ENCODE results near the gene RBM18. TPM values are rescaled to one million over a fixed set of nuclear protein-coding genes. Genes with fewer than 3 reads are reported as not detected.

Gene RBM18
- total RNA-seq, 1 donor from 2014 or later, result 63.8 TPM

GRCh38 chr9:122302237-122303093 is 37.8 kb upstream of the RBM18 start:
- H3K27ac ChIP-seq, result no peak overlapping the region
- H3K27me3 ChIP-seq, result no peaks in the 10 kb centered on the region
- no peak for DNase-seq (ENCODE audit: low spot score in 2 of 2)
- intact Hi-C loops (cut with DNase I), result no loop called here
- H3K4me3 ChIP-seq, result no peak overlapping the region
- no peaks in the 10 kb centered on the region for H3K9me3 ChIP-seq
- peaks cover 4 to 19% of the 10 kb centered on the region in 2 donors for H3K36me3 ChIP-seq
- TF ChIP-seq CTCF (IDR thresholded peaks at IDR 0.05), result no peak
- no peaks in the 10 kb centered on the region for H3K4me1 ChIP-seq

DNA sequence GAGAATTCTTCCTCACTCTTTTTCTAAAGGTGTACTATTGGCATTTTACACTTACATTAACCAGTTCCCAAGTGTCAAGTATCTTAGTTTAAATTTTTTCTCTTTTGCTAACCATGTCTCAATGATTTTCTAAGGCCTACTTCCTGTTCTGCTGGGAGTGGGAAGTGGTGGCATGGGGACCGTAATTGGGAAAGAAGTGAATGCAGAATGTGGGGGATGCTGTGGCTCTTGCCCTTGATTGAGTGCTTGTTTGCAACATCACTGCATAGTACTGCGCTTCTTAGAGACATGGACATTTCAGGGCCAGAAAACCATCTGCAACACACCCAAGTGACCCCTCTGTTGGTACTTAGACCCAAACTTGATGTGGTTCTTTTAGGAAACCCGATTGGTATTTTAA is 32.9 kb upstream of the RBM18 start:
- Histone ChIP-seq H3K4me3 (no peak overlapping the region), H3K36me3 (peaks cover 4 to 50% of the 10 kb centered on the region in 2 donors), H3K9me3 (no peaks in the 10 kb centered on the region), H3K27ac (no peak overlapping the region), H3K4me1 (no peaks in the 10 kb centered on the region), H3K27me3 (no peaks in the 10 kb centered on the region)
- intact Hi-C loops (cut with DNase I), result no loop called here
- DNase-seq (ENCODE audit: low spot score in 2 of 2), result no peak
- TF ChIP-seq CTCF (IDR thresholded peaks at IDR 0.05), result no peak

- no peaks in the 10 kb centered on the region for H3K27me3 ChIP-seq
- DNase-seq (ENCODE audit: low spot score in 2 of 2), result no peak
- intact Hi-C loops (cut with DNase I), result no loop called here
- peaks cover 10 to 54% of the 10 kb centered on the region in 2 donors for H3K36me3 ChIP-seq
- H3K27ac ChIP-seq, result no peak overlapping the region
- H3K4me3 ChIP-seq, result no peak overlapping the region
- no peak for TF ChIP-seq CTCF (IDR thresholded peaks at IDR 0.05)
- H3K9me3 ChIP-seq, result no peaks in the 10 kb centered on the region
- no peaks in the 10 kb centered on the region for H3K4me1 ChIP-seq
Measured at GRCh38 chr9:122294531-122294930, 29.9 kb upstream of the RBM18 start.

DNA sequence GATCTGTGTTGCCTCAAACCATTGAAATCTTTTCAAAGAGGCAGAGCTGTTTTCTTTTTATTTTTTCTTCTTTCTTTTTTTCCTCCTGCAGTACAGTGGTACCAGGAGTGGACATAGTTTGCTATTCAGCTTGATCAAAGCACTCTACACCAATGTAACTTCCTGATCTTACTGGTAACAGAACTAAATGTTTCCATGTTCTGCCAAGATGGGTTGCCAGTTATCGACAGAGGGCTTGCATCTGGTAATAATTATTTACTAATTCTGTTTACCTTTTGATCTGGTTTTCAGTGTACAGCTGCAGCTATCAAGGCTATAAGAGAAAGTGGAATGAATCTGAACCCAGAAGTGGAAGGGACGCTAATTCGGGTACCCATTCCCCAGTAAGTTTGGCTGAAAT is 26.8 kb upstream of the RBM18 start:
- H3K27me3 ChIP-seq, result no peaks in the 10 kb centered on the region
- H3K36me3 ChIP-seq, result peaks cover 16 to 65% of the 10 kb centered on the region in 2 donors
- no peak for DNase-seq (ENCODE audit: low spot score in 2 of 2)
- H3K4me3 ChIP-seq, result no peak overlapping the region
- no peak for TF ChIP-seq CTCF (IDR thresholded peaks at IDR 0.05)
- no peaks in the 10 kb centered on the region for H3K4me1 ChIP-seq
- H3K9me3 ChIP-seq, result no peaks in the 10 kb centered on the region
- no peak overlapping the region for H3K27ac ChIP-seq
- intact Hi-C loops (cut with DNase I), result no loop called here

- TF ChIP-seq CTCF (IDR thresholded peaks at IDR 0.05), result no peak
- Histone ChIP-seq H3K9me3 (no peaks in the 10 kb centered on the region), H3K4me1 (no peaks in the 10 kb centered on the region), H3K4me3 (no peak overlapping the region), H3K27me3 (no peaks in the 10 kb centered on the region), H3K27ac (no peak overlapping the region), H3K36me3 (peaks cover 29 to 58% of the 10 kb centered on the region in 2 donors)
- DNase-seq (ENCODE audit: low spot score in 2 of 2), result no peak
- intact Hi-C loops (cut with DNase I), result no loop called here
Measured at GRCh38 chr9:122287214-122287720, 22.6 kb upstream of the RBM18 start.
